ENCODE results near the gene SPSB1. TPM values are rescaled to one million over a fixed set of nuclear protein-coding genes. Genes with fewer than 3 reads are reported as not detected.

SPSB1 gene
- total RNA-seq, 4 donors from 2014 or later, result 40.0 to 82.1 (median 52.6) TPM

GRCh38 chr1:9367806-9368205, 75.1 kb downstream of the SPSB1 start:
- no peak overlapping the region for H3K27ac ChIP-seq
- 73 to 84% methylated on average over 2 to 9 of the region's 9 CpGs for WGBS, 2 donors (ENCODE audit: low coverage in 1 of 2)

DNA sequence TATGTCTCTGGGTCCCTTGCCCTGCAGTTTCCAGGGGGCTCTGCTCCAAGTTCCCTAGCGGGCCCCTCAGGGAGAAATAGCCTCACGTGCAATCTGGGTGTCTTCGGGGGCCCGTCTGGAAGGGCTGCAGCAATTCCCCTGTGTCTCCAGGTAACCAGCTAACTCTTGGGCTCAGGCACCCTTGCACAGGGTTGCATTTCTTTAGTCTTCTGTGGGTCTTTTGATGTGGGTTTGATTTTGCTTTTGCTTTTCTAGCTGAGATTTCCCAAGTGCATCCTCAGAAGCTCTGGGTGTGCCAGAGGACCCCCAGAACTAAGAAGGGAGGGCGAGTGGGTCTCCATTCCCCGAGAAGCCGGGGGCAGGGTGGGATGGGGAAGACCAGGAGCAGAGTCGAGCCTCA, 75.7 kb downstream of the SPSB1 start:
- Histone ChIP-seq H3K4me1 (peaks cover 15 to 30% (median 24%) of the 10 kb centered on the region in 4 donors), H3K9me3 (no peaks in the 10 kb centered on the region), H3K27ac (peak overlapping the region in 1 of 4 donors; percentile 87), H3K27me3 (no peaks in the 10 kb centered on the region), H3K36me3 (peaks cover 0 to 6% (median 0%) of the 10 kb centered on the region in 4 donors), H3K4me3 (no peak overlapping the region)
- WGBS, 2 donors (ENCODE audit: low coverage in 1 of 2), result 40 to 77% methylated on average over 3 to 8 of the region's 8 CpGs
- DNase-seq, result no peak
- TF ChIP-seq POLR2A (IDR thresholded peaks at IDR 0.05) (no peak), POLR2AphosphoS5 (IDR thresholded peaks at IDR 0.05) (no peak), EP300 (IDR thresholded peaks at IDR 0.05; ENCODE audit: low read depth) (no peak), CTCF (IDR thresholded peaks at IDR 0.05) (no peak)
- intact Hi-C loops (cut with DNase I; ENCODE audit: low total_unique reads) (no loop called here), in situ Hi-C loops (cut with MboI; ENCODE audit: low pct_ligation_motif_present in 1 of 4, low pct_unique_long_range_greater_than_20kb in 1 of 4, low sequenced_read_pairs in 3 of 4) (no loop called here)

More at GRCh38 chr1:9367806-9368205, 75.1 kb downstream of the SPSB1 start:
- H3K4me1 ChIP-seq, result peaks cover 15 to 30% (median 22%) of the 10 kb centered on the region in 4 donors
- peaks cover 0 to 6% (median 0%) of the 10 kb centered on the region in 4 donors for H3K36me3 ChIP-seq
- no peak for TF ChIP-seq CTCF (IDR thresholded peaks at IDR 0.05)
- no peak for TF ChIP-seq EP300 (IDR thresholded peaks at IDR 0.05; ENCODE audit: low read depth)
- TF ChIP-seq POLR2A (IDR thresholded peaks at IDR 0.05), result no peak
- intact Hi-C loops (cut with DNase I; ENCODE audit: low total_unique reads), result no loop called here
- H3K4me3 ChIP-seq, result no peak overlapping the region
- no peaks in the 10 kb centered on the region for H3K27me3 ChIP-seq
- in situ Hi-C loops (cut with MboI; ENCODE audit: low pct_ligation_motif_present in 1 of 4, low pct_unique_long_range_greater_than_20kb in 1 of 4, low sequenced_read_pairs in 3 of 4), result no loop called here
- H3K9me3 ChIP-seq, result no peaks in the 10 kb centered on the region
- DNase-seq, result no peak

DNA sequence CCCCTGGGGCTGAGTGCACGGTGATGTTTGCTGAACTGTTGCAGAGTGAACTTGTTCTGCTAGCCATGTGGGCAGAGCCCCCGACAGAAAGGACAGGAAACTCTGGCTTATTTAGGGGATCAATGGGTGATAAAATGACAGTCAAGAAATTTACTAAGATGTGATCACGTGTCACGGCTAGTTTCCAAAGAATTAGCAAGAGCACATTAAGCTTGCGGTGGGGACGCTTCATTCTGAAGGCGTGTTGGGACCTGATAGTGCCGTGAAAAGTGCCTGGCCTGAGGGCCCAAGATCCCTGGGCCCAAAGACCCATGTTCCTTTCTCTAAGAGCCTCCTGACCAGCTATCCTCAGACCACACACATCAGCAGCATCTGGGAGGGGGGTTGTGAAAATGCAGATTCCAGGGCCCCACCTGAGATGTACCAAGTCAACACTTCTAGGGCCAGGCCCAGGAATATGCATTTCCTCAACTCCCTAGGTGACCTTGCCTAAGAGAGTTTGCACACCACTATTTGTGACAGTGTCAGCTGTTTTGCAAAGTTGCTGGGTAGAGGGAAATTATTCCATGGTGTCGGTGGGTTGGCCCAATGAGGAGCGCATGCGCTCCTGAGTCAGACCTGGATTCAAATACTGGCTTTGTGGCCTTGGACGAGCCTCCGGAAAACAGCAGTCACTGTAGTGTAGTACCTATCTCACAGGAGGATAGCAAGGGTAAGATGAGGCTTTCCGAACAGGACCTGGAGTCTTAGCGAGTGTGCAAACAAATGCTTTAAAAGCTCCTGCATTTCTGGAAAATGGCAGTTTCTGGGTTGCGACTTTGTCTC, 77.5 kb downstream of the SPSB1 start:
- 80 to 84% methylated on average over 8 to 16 of the region's 16 CpGs for WGBS, 2 donors (ENCODE audit: low coverage in 1 of 2)
- peaks cover 0 to 6% (median 0%) of the 10 kb centered on the region in 4 donors for H3K36me3 ChIP-seq
- H3K4me1 ChIP-seq, result peaks cover 31 to 49% (median 38%) of the 10 kb centered on the region in 4 donors
- intact Hi-C loops (cut with DNase I; ENCODE audit: low total_unique reads), result loop anchor here (10.0 kb wide), 1 partner anchor 75 kb away; the partner anchor contains the start of gene SPSB1
- peak overlapping the region; percentile 87 to 91 (median 88) for H3K27ac ChIP-seq
- H3K27me3 ChIP-seq, result no peaks in the 10 kb centered on the region
- TF ChIP-seq POLR2AphosphoS5 (IDR thresholded peaks at IDR 0.05) (no peak), POLR2A (IDR thresholded peaks at IDR 0.05) (no peak), CTCF (IDR thresholded peaks at IDR 0.05) (no peak), EP300 (IDR thresholded peaks at IDR 0.05; ENCODE audit: low read depth) (no peak)
- H3K4me3 ChIP-seq, result no peak overlapping the region
- no peaks in the 10 kb centered on the region for H3K9me3 ChIP-seq
- DNase-seq, result no peak
- in situ Hi-C loops (cut with MboI; ENCODE audit: low pct_ligation_motif_present in 1 of 4, low pct_unique_long_range_greater_than_20kb in 1 of 4, low sequenced_read_pairs in 3 of 4), result no loop called here

- in situ Hi-C loops (cut with MboI; ENCODE audit: low pct_ligation_motif_present in 1 of 4, low pct_unique_long_range_greater_than_20kb in 1 of 4, low sequenced_read_pairs in 3 of 4), result no loop called here
- intact Hi-C loops (cut with DNase I; ENCODE audit: low total_unique reads), result loop anchor here (10.0 kb wide), 1 partner anchor 77 kb away; the partner anchor contains the start of gene SPSB1
- H3K27ac ChIP-seq, result peak overlapping the region; percentile 87 to 91 (median 88)
- H3K9me3 ChIP-seq, result no peaks in the 10 kb centered on the region
- TF ChIP-seq POLR2A (IDR thresholded peaks at IDR 0.05) (peak; percentile 14), CTCF (IDR thresholded peaks at IDR 0.05) (no peak), EP300 (IDR thresholded peaks at IDR 0.05; ENCODE audit: low read depth) (no peak), POLR2AphosphoS5 (IDR thresholded peaks at IDR 0.05) (peak; percentile 43 to 70 (median 55))
- H3K4me1 ChIP-seq, result peaks cover 44 to 56% (median 50%) of the 10 kb centered on the region in 4 donors
- peak; percentile 54 for DNase-seq
- H3K4me3 ChIP-seq, result no peak overlapping the region
- 13 to 60% methylated on average over 4 to 15 of the region's 15 CpGs for WGBS, 2 donors (ENCODE audit: low coverage in 1 of 2)
- no peaks in the 10 kb centered on the region for H3K27me3 ChIP-seq
- H3K36me3 ChIP-seq, result peaks cover 0 to 6% (median 0%) of the 10 kb centered on the region in 4 donors
Measured at GRCh38 chr1:9371391-9371935, 78.8 kb downstream of the SPSB1 start.
